SU-DHL-6 (cell line): ENCODE measurements around the gene GYPB.
"Not testable (repeated sequence)": the region's sequence is repeated elsewhere in the genome, so short reads cannot be mapped to it uniquely, and the experiment has no call there.

ENCODE experiments used
- H2AFZ ChIP-seq: fragments of 200-600 bp; sonication (generic); 2 replicates; pipeline ENCODE4 v1.6.1; 2014; ENCODE audit warnings: low read depth, mild to moderate bottlenecking, moderate library complexity, mixed read lengths, antibody characterized with exemption, low read length; ENCODE audit not compliant: severe bottlenecking
- H3F3A ChIP-seq: fragments of 200-600 bp; shearing (Covaris generic); 2 replicates; pipeline ENCODE4 v1.6.0; 2016; ENCODE audit warnings: antibody characterized with exemption, mild to moderate bottlenecking; ENCODE audit not compliant: insufficient read depth
- H3K27ac ChIP-seq: fragments of 200-600 bp; sonication (generic); 2 replicates; pipeline ENCODE4 v1.5.1; 2016; ENCODE audit warnings: low read depth, mild to moderate bottlenecking, low read length, moderate library complexity, mixed read lengths
- H3K27me3 ChIP-seq: fragments of 200-600 bp; sonication (generic), shearing (Covaris generic); 2 replicates; pipeline ENCODE4 v1.6.0; 2014; ENCODE audit warnings: mild to moderate bottlenecking, low read length
- H3K36me3 ChIP-seq: fragments of 200-600 bp; sonication (generic); 2 replicates; pipeline ENCODE4 v1.6.1; 2014; ENCODE audit warnings: mild to moderate bottlenecking, low read length, mixed read lengths
- H3K4me2 ChIP-seq: fragments of 300-600, 200-600 bp; shearing (Covaris generic), sonication (generic); 2 replicates; pipeline ENCODE4 v1.6.0; 2014; ENCODE audit warnings: low read length, low read depth, mild to moderate bottlenecking; ENCODE audit not compliant: poor library complexity, severe bottlenecking
- H3K4me3 ChIP-seq: fragments of 200-600 bp; sonication (generic); 2 replicates; pipeline ENCODE4 v1.5.1; 2014; ENCODE audit warnings: antibody characterized with exemption, low read length, mild to moderate bottlenecking, mixed read lengths; ENCODE audit not compliant: insufficient read depth, poor library complexity, severe bottlenecking
- H3K79me2 ChIP-seq: fragments of 200-600 bp; sonication (generic); 2 replicates; pipeline ENCODE4 v1.6.1; 2014; ENCODE audit warnings: mild to moderate bottlenecking, low read length, moderate library complexity; ENCODE audit not compliant: insufficient read depth
- H3K9ac ChIP-seq: fragments of 200-600 bp; sonication (generic); 2 replicates; pipeline ENCODE4 v1.7.0; 2014; ENCODE audit warnings: mild to moderate bottlenecking, low read length
- H3K9me2 ChIP-seq: fragments of 200-600 bp; sonication (generic); replicated peaks from 2 replicates; pipeline ENCODE4 v1.6.1; 2014; ENCODE audit warnings: low read length; ENCODE audit not compliant: insufficient read depth
- H3K9me3 ChIP-seq: fragments of 200-600 bp; sonication (generic); 2 replicates; pipeline ENCODE4 v1.6.1; 2014; ENCODE audit warnings: low read length, mixed read lengths; ENCODE audit not compliant: insufficient read depth
- H4K20me1 ChIP-seq: fragments of 200-600 bp; sonication (generic); 2 replicates; pipeline ENCODE4 v1.6.1; 2014; ENCODE audit warnings: low read depth, mild to moderate bottlenecking, antibody characterized with exemption, low read length, moderate library complexity, mixed read lengths
- EZH2phosphoT487 ChIP-seq: fragments of 200-600 bp; sonication (generic), shearing (Covaris generic); conservative IDR thresholded peaks from 2 replicates; pipeline ENCODE4 v1.6.1; 2018; ENCODE audit warnings: mild to moderate bottlenecking, antibody characterized with exemption, low read length, moderate library complexity, mixed read lengths
- TF ChIP-seq, protein P1 (sequence below): fragments of 200-600 bp; sonication (generic); IDR thresholded peaks from one replicate; pipeline ENCODE4 v1.5.1; 2017; ENCODE audit warnings: antibody characterized with exemption, mild to moderate bottlenecking, low read length, moderate library complexity; ENCODE audit not compliant: insufficient read depth, poor library complexity, severe bottlenecking

Gene GYPB

DNA sequence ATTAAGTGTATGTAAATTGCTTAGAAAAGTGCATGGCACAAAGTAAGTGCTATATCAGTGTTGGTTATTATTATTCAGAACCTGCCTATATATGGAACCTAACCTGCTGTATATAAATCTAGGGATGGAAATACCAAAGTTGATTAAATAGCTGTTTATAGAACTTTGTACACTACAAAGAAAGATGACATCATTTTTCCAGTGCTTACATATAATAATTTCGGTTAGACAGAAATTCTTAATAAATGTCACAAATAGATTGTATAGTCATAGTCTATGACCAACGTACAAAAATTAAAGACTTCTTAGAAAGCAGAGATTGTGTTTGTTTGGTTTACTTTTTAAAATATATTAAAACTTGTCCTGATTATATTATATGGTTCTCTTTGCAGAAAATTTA is 4.4 kb downstream of the GYPB start:
- H3K4me2 ChIP-seq, result no peak overlapping the region
- no peak overlapping the region for H3K4me3 ChIP-seq
- H3K9me2 ChIP-seq, result no peaks in the 10 kb centered on the region
- H3K27ac ChIP-seq, result no peak overlapping the region
- no peak overlapping the region for H2AFZ ChIP-seq
- H3K9me3 ChIP-seq, result no peaks in the 10 kb centered on the region
- no peaks in the 10 kb centered on the region for H3F3A ChIP-seq
- H3K9ac ChIP-seq, result no peak overlapping the region
- H3K36me3 ChIP-seq, result no peaks in the 10 kb centered on the region
- TF ChIP-seq, protein P1, sequence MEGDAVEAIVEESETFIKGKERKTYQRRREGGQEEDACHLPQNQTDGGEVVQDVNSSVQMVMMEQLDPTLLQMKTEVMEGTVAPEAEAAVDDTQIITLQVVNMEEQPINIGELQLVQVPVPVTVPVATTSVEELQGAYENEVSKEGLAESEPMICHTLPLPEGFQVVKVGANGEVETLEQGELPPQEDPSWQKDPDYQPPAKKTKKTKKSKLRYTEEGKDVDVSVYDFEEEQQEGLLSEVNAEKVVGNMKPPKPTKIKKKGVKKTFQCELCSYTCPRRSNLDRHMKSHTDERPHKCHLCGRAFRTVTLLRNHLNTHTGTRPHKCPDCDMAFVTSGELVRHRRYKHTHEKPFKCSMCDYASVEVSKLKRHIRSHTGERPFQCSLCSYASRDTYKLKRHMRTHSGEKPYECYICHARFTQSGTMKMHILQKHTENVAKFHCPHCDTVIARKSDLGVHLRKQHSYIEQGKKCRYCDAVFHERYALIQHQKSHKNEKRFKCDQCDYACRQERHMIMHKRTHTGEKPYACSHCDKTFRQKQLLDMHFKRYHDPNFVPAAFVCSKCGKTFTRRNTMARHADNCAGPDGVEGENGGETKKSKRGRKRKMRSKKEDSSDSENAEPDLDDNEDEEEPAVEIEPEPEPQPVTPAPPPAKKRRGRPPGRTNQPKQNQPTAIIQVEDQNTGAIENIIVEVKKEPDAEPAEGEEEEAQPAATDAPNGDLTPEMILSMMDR, result no peak
- no peak for TF ChIP-seq EZH2phosphoT487
- H3K27me3 ChIP-seq, result no peaks in the 10 kb centered on the region
- no peaks in the 10 kb centered on the region for H4K20me1 ChIP-seq
- H3K79me2 ChIP-seq, result no peaks in the 10 kb centered on the region

DNA sequence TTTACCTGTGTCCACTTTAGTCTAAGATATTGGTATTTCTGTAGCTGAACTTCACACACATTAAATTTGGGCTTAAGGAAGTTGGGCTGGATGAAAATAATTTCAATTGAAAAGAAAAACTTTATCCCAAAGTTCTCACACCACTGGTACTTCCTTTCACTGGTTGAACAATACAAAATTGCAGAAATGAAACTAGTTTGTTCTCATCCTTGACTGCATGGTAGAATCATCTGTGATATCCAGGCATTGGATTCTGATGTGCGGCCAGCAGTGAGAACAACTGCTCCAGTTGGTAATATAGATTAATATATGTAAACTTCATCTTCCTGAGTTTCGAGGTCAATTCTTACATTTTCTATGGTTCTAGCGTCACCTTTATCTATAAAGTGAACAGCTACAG is 10.6 kb downstream of the GYPB start:
- H2AFZ ChIP-seq, H3K9ac ChIP-seq, H3K27ac ChIP-seq, H3K9me3 ChIP-seq, H3K36me3 ChIP-seq, H3K4me2 ChIP-seq, H3K27me3 ChIP-seq, H3K79me2 ChIP-seq, H3K4me3 ChIP-seq, H3K9me2 ChIP-seq, H3F3A ChIP-seq, H4K20me1 ChIP-seq: not testable (repeated sequence)

DNA sequence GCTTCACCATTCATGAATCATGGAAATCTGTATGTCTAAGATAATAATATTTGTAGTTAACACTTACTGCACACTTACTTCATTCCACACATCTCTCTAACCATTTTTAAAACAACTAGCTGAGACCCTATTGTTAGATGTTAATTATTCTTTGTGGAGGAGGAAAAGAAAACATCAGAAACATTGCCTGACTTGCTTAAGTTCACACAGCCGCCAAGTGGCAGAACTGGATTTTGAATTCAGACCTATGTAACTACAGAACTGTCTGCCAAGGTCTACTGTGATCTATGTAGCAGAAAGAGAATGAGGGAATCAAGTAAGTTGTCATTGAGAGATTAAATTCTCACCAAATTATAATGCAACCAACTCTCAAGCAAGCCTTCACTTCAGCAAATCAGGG is 11.2 kb downstream of the GYPB start:
- H3K4me2 ChIP-seq, H3K36me3 ChIP-seq, H3K9me2 ChIP-seq, H3K9me3 ChIP-seq, H3K27ac ChIP-seq, H3K4me3 ChIP-seq, H3K9ac ChIP-seq, H2AFZ ChIP-seq, H4K20me1 ChIP-seq, H3K79me2 ChIP-seq, H3F3A ChIP-seq, H3K27me3 ChIP-seq: not testable (repeated sequence)

DNA sequence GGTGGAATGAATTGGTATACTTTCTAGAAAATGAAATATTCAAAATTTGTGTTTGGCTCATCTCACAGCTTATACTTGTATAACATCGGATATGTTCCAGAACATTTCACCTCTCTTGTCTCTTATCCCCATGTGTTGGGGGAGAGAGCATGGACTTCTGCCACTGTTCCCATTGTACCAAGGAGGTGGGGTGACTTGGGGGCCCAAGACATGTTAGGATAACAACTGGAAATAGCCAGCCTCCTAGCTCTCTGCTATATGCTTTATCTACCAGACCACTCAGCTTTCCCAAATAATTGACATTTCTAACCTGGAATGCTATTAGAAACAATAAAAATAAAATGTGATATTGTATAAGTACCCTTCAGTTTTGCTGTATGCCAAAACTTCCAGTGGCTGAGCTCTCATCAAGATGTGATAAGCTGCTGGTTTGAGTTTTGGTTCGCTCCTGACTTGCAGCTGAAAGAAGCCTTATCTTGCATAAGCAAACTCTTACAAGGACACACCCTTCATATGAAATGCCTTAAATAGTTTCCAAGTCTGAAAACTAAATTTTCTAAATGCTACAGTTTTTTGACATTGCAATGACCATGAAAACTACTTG is 12.9 kb downstream of the GYPB start:
- H2AFZ ChIP-seq, H3K4me2 ChIP-seq, H3K9me2 ChIP-seq: not testable (repeated sequence)

DNA sequence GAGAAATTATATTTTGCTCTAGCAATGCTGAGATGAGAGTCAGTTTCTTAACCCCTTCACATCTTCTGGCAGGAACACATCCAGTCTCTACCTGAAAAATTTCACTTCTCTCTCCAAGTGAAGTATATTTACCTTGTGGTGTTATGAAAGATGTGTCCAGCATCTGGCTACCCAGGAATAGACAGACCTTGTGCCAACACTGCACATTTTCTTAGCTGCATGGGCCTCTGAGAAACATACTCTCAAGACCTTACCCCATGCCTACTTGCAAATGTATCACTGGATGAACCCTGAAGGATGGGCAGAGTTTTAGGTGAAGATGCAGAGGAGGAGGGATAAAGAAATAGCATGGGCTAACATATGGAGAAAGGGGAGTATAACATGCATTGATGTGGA is 13.6 kb downstream of the GYPB start:
- not testable (repeated sequence) for H3K4me3 ChIP-seq, H3K36me3 ChIP-seq, H2AFZ ChIP-seq, H3K79me2 ChIP-seq, H3K9ac ChIP-seq, H3K27ac ChIP-seq, H3K9me3 ChIP-seq, H3K27me3 ChIP-seq, H3K9me2 ChIP-seq, H3K4me2 ChIP-seq, H3F3A ChIP-seq, H4K20me1 ChIP-seq

More for the DNA sequence above, 12.9 kb downstream of the GYPB start:
- H4K20me1 ChIP-seq, H3F3A ChIP-seq, H3K9me3 ChIP-seq, H3K27me3 ChIP-seq, H3K4me3 ChIP-seq, H3K79me2 ChIP-seq, H3K36me3 ChIP-seq, H3K9ac ChIP-seq, H3K27ac ChIP-seq: not testable (repeated sequence)

DNA sequence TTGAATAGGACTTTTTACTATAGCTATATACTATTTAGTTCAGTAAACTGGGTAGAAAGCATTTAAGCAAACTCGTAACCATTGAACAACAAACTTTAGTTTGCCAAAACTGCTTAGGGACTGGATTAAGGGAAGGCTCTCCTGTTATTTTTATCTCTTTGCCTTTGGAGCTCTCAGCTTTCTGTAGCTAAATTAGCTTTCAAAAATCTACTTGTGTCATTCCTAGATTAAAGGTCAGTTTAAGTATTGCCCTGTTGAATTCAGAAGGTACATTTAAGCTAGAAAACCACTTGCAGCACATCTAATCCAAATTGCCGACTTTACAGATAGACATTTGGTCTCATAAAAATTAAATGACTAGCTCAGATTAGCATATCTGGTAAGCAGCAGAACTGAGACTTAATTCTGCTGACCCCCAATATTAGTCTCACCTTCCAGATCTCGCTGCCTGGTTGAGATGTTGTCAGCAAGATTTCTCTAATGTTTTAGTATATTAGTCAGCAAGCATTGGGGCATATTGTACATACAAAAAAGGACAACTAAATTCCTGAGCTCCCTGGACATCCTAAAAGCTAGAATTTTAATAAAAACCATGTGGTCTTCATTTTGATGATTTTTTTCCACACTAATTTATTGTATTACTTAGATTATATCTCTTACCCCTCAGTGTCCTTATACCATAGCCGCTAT is 14.2 kb downstream of the GYPB start:
- H3K27ac ChIP-seq, H3K4me2 ChIP-seq: not testable (repeated sequence)

DNA sequence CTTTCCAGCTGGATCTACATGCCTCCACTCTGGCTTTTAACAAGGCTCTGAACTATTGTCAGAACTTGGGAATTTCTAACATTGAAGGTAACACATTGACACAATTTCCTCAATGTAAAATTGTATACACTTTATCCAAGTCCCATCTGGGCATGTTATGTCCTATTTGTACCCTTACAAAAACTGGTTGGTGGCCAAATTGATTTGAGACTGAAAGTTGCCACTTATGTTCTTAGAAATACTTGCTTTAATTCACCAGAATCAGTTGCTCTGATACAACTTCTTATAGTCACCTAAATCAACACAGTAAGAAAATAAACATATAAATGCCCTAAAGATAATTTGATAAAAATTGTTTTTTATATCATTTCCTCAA is 15.3 kb downstream of the GYPB start:
- not testable (repeated sequence) for H3K9me2 ChIP-seq, H3K27me3 ChIP-seq, H3K9ac ChIP-seq, H3F3A ChIP-seq, H2AFZ ChIP-seq, H3K79me2 ChIP-seq, H3K36me3 ChIP-seq, H3K9me3 ChIP-seq, H3K4me3 ChIP-seq, H3K4me2 ChIP-seq, H3K27ac ChIP-seq, H4K20me1 ChIP-seq

More for the DNA sequence above, 14.2 kb downstream of the GYPB start:
- not testable (repeated sequence) for H3K9me2 ChIP-seq, H3K4me3 ChIP-seq, H3K36me3 ChIP-seq, H3K79me2 ChIP-seq, H3F3A ChIP-seq, H3K9ac ChIP-seq, H4K20me1 ChIP-seq, H3K9me3 ChIP-seq, H3K27me3 ChIP-seq, H2AFZ ChIP-seq
